B cell (primary cell): ENCODE results near the gene SLAIN2. TPM values are rescaled to one million over a fixed set of nuclear protein-coding genes. Genes with fewer than 3 reads are reported as not detected.
"Not testable (repeated sequence)": the region's sequence is repeated elsewhere in the genome, so short reads cannot be mapped to it uniquely, and the experiment has no call there.

Experiments
- ATAC-seq: fragments of 200-7000 bp; cut with Tn5 transposase; one replicate; pipeline ENCODE4 v1.10.0; 2021; ENCODE audit warnings: low read depth, mild to moderate bottlenecking, moderate number of reproducible peaks, moderate library complexity
- CTCF ChIA-PET: fragments of 350-600 bp; sonication (Branson Sonifier 250); formaldehyde crosslinking; loops from one replicate; lab custom pipeline; 2021; ENCODE audit warnings: antibody characterized with exemption, inconsistent platforms; lab: Charles Lee
- POLR2A ChIA-PET: fragments of 350-600 bp; sonication (Branson Sonifier 250); formaldehyde crosslinking; loops from one replicate; lab custom pipeline; 2021; ENCODE audit warnings: antibody characterized with exemption; lab: Charles Lee
- DNase-seq: peaks from one replicate; pipeline ENCODE4 v3.0.0; 2013
- H2AFZ ChIP-seq: 2 replicates; pipeline ENCODE4 v1.6.1; 2012; ENCODE audit warnings: mild to moderate bottlenecking, low read depth, low read length; ENCODE audit not compliant: insufficient read depth, poor library complexity, severe bottlenecking
- H3K27ac ChIP-seq, 2 donors: 1 replicate in 1 of 2; 2 replicates in 1 of 2; pipeline ENCODE4 v1.5.1; 2012 to 2013; ENCODE audit warnings: low read length in 2 of 2, mild to moderate bottlenecking in 2 of 2, moderate library complexity in 1 of 2
- H3K27me3 ChIP-seq, 4 experiments: fragments of 200-600 bp in 1 of 4; sonication (generic) in 1 of 4; replicated peaks in 1 of 4; 1 replicate in 2 of 4; 2 replicates in 2 of 4; pipeline versions ENCODE4 v1.6.1 to v1.7.0; 2013 to 2016; ENCODE audit warnings: low read length in 3 of 4, mild to moderate bottlenecking in 2 of 4, mixed read lengths in 1 of 4, moderate library complexity in 1 of 4; ENCODE audit not compliant: insufficient read depth in 4 of 4, control insufficient read depth in 3 of 4; ENCODE audit errors: control extremely low read depth in 1 of 4
- H3K36me3 ChIP-seq, 2 experiments: replicated peaks in 1 of 2; 1 replicate in 1 of 2; 2 replicates in 1 of 2; pipeline versions ENCODE4 v1.6.1 to v1.7.1; 2013; ENCODE audit warnings: low read length in 1 of 2; ENCODE audit not compliant: insufficient read depth in 2 of 2, control insufficient read depth in 1 of 2; ENCODE audit errors: control extremely low read depth in 1 of 2, extremely low read depth in 1 of 2
- H3K4me1 ChIP-seq, 2 donors: fragments of 200-600 bp in 1 of 2; sonication (generic) in 1 of 2; 1 replicate in 1 of 2; 2 replicates in 1 of 2; pipeline versions ENCODE4 v1.5.1 to v1.6.1; 2013 to 2017; ENCODE audit warnings: low read length in 2 of 2; ENCODE audit not compliant: control insufficient read depth in 2 of 2, insufficient read depth in 2 of 2
- H3K4me2 ChIP-seq: replicated peaks from 2 replicates; pipeline ENCODE3; 2012; ENCODE audit warnings: mild to moderate bottlenecking, low read depth, low read length; ENCODE audit not compliant: poor library complexity, severe bottlenecking
- H3K4me3 ChIP-seq, 5 experiments: fragments of 200-600 bp in 1 of 5; sonication (generic) in 1 of 5; 1 replicate in 3 of 5; 2 replicates in 2 of 5; pipeline versions ENCODE4 v1.5.1 to v1.7.0; 2011 to 2016; ENCODE audit warnings: low read length in 4 of 5, mild to moderate bottlenecking in 4 of 5, low read depth in 2 of 5, control low read depth in 1 of 5, moderate library complexity in 1 of 5; ENCODE audit not compliant: insufficient read depth in 1 of 5; ENCODE audit errors: control extremely low read depth in 1 of 5, extremely low read depth in 1 of 5
- H3K79me2 ChIP-seq: fragments of 200-600 bp; sonication (generic); one replicate; pipeline ENCODE4 v1.6.0; 2016; ENCODE audit warnings: low read length; ENCODE audit not compliant: control insufficient read depth, insufficient read depth
- H3K9ac ChIP-seq: fragments of 200-600 bp; sonication (generic); 2 replicates; pipeline ENCODE4 v1.6.1; 2017; ENCODE audit warnings: mild to moderate bottlenecking, low read length, moderate library complexity
- H3K9me3 ChIP-seq, 3 donors: one replicate each; pipeline versions ENCODE4 v1.6.1 to v1.7.1; 2013; ENCODE audit warnings: low read length in 2 of 3; ENCODE audit not compliant: control insufficient read depth in 2 of 3, insufficient read depth in 1 of 3; ENCODE audit errors: control extremely low read depth in 1 of 3
- H4K20me1 ChIP-seq: 2 replicates; pipeline ENCODE4 v1.6.0; 2012; ENCODE audit warnings: mild to moderate bottlenecking, low read length; ENCODE audit not compliant: insufficient read depth, control insufficient read depth, poor library complexity, severe bottlenecking
- H3K27ac Mint-ChIP-seq: one replicate; pipeline ENCODE4 v1.8.0; 2021; ENCODE audit warnings: mixed read lengths
- H3K27me3 Mint-ChIP-seq: one replicate; pipeline ENCODE4 v1.8.0; 2021; ENCODE audit warnings: mixed read lengths
- H3K4me1 Mint-ChIP-seq: one replicate; pipeline ENCODE4 v1.8.0; 2021; ENCODE audit warnings: mixed read lengths
- H3K4me3 Mint-ChIP-seq: one replicate; pipeline ENCODE4 v1.8.0; 2021; ENCODE audit warnings: mixed read lengths
- H3K9me3 Mint-ChIP-seq: one replicate; pipeline ENCODE4 v1.8.0; 2022; ENCODE audit warnings: mixed read lengths; ENCODE audit not compliant: insufficient read depth
- EZH2 ChIP-seq: IDR thresholded peaks from 2 replicates; pipeline ENCODE4 v1.6.1; 2012; ENCODE audit warnings: borderline replicate concordance, low read depth, mild to moderate bottlenecking, moderate library complexity, low read length; ENCODE audit not compliant: insufficient read depth, poor library complexity, severe bottlenecking
- WGBS: methylation state at CpG from one replicate; pipeline ENCODE4 v1.1.5; 2013; ENCODE audit warnings: missing lambda C conversion rate; ENCODE audit not compliant: insufficient coverage; 5-methylcytosine and 5-hydroxymethylcytosine counted together
- intact Hi-C: fragments of 100-400 bp; cut with micrococcal nuclease; formaldehyde crosslinking; loops from one replicate; pipeline ENCODE4 v1.10.0; 2022
- polyA plus RNA-seq: library from polyadenylated mRNA; depleted of rRNA; stranded (reverse); fragments of >200 nt; gene quantifications from 2 replicates; pipeline ENCODE4 v1.2.3, GENCODE V29; 2012
- total RNA-seq, 2 donors: library from RNA; stranded (reverse); fragments of 120-200 nt in 1 of 2; gene quantifications; 1 replicate in 1 of 2; 2 replicates in 1 of 2; pipeline versions ENCODE4 v1.2.3 to v1.2.4, GENCODE V29; 2013 to 2022
- TF ChIP-seq, protein P1 (sequence below): fragments of 200-600 bp; IDR thresholded peaks from one replicate; pipeline ENCODE4 v1.8.0; 2022; ENCODE audit warnings: antibody characterized with exemption, mild to moderate bottlenecking

Gene SLAIN2
- total and polyA plus RNA-seq, 2 donors (not counting 1 experiment from before 2014, with no cell fraction given) = 19.7 to 69.1 TPM

GRCh38 chr4:48311896-48312295, 29.4 kb upstream of the SLAIN2 start:
- intact Hi-C loops = loop anchor here (10.0 kb wide), 1 partner anchor 653 kb away; no protein-coding TSS in a partner anchor
- H2AFZ ChIP-seq = no peak overlapping the region
- TF ChIP-seq, protein P1, sequence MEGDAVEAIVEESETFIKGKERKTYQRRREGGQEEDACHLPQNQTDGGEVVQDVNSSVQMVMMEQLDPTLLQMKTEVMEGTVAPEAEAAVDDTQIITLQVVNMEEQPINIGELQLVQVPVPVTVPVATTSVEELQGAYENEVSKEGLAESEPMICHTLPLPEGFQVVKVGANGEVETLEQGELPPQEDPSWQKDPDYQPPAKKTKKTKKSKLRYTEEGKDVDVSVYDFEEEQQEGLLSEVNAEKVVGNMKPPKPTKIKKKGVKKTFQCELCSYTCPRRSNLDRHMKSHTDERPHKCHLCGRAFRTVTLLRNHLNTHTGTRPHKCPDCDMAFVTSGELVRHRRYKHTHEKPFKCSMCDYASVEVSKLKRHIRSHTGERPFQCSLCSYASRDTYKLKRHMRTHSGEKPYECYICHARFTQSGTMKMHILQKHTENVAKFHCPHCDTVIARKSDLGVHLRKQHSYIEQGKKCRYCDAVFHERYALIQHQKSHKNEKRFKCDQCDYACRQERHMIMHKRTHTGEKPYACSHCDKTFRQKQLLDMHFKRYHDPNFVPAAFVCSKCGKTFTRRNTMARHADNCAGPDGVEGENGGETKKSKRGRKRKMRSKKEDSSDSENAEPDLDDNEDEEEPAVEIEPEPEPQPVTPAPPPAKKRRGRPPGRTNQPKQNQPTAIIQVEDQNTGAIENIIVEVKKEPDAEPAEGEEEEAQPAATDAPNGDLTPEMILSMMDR = no peak
- TF ChIP-seq EZH2 = no peak
- no peak overlapping the region for H3K4me3 Mint-ChIP-seq
- WGBS = no CpG with 5 or more reads among the region's 3 CpGs
- no peaks in the 10 kb centered on the region for H3K9me3 Mint-ChIP-seq
- H3K4me2 ChIP-seq = no peak overlapping the region
- no peaks in the 10 kb centered on the region for H4K20me1 ChIP-seq
- H3K4me3 ChIP-seq = no peak overlapping the region
- no peaks in the 10 kb centered on the region for H3K4me1 Mint-ChIP-seq
- H3K4me1 ChIP-seq = no peaks in the 10 kb centered on the region
- ChIA-PET POLR2A (no interaction called here), CTCF (interaction anchor here (0.6 kb wide), 1 partner anchor 365 kb away, joined by 4 read pairs; no protein-coding TSS in a partner anchor)
- no peak for ATAC-seq
- H3K9ac ChIP-seq = no peak overlapping the region
- no peaks in the 10 kb centered on the region for H3K27me3 Mint-ChIP-seq
- no peaks in the 10 kb centered on the region for H3K79me2 ChIP-seq
- no peaks in the 10 kb centered on the region for H3K36me3 ChIP-seq
- no peak overlapping the region for H3K27ac ChIP-seq
- H3K27me3 ChIP-seq = no peaks in the 10 kb centered on the region
- no peak for DNase-seq
- H3K27ac Mint-ChIP-seq = no peak overlapping the region
- no peaks in the 10 kb centered on the region for H3K9me3 ChIP-seq

- H3K4me1 Mint-ChIP-seq, H3K36me3 ChIP-seq, H3K27me3 ChIP-seq, H4K20me1 ChIP-seq, ATAC-seq, H3K9me3 Mint-ChIP-seq, H3K27ac Mint-ChIP-seq, H3K27me3 Mint-ChIP-seq, H3K79me2 ChIP-seq, H2AFZ ChIP-seq, DNase-seq, H3K9me3 ChIP-seq, H3K9ac ChIP-seq, H3K27ac ChIP-seq, H3K4me3 ChIP-seq, H3K4me2 ChIP-seq, CTCF ChIA-PET, POLR2A ChIA-PET, H3K4me3 Mint-ChIP-seq, H3K4me1 ChIP-seq: not testable (repeated sequence)
- intact Hi-C loops = loop anchor here (10.0 kb wide), 1 partner anchor 650 kb away; no protein-coding TSS in a partner anchor
Measured at GRCh38 chr4:48314746-48315145, 26.6 kb upstream of the SLAIN2 start.
